Stimulated activated CD4-positive, alpha-beta T cell treated with anti-CD3 and anti-CD28 coated beads, Interleukin-1b, Interleukin-23, amount 100 ng/mL, for 24 hours (primary cell): ENCODE measurements around the gene TIGD3.

ENCODE experiments used
- DNase-seq, 4 experiments: peaks; one replicate each; pipeline ENCODE4 v3.0.0-alpha.2; 2020; ENCODE audit warnings: low read depth in 4 of 4, low spot score in 1 of 4

Gene TIGD3

DNA sequence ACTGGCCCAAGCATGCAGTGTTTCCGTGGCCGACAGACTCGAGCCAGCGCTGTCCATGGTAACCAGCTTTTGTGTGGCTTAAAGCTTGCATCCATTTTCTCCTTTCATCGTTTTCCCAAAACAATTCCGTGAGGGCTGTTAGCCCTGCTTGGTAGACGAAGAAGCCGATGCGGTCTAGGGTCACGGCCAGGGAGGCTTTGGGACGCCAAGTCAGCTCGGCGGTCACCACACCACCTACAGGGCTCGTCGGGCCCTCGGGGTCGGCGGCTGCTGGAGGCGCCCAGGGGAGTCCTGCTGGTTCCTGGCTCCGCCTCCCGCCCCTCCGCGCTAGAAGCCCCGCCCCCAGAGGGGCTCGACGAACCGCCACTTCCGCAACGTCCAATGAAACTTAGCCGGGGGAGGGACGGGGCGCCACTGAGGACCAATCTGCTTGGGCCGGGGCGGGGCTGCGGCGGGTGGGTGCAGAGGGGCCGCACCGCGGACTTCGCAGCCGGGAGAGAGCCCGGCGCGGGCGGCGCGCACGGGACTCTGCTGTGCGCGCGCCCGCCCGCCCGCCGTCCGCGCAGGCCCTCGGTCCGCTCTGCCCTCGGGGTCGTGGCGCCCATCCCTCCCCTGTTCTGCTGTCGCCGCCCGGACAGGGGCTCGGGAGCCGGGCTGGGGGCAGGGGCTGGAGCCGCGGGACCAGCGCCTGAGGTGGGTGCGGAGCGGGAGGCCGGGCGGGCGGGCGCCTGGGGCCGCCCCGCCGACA lies at the start of gene TIGD3:
Gene TIGD3, plus strand, starts transcription at position 487 of the 748 bp plus-strand sequence. CDS start 1,058 bp downstream, outside the sequence.
- peak; percentile 91 to 99 (median 94) for DNase-seq

DNA sequence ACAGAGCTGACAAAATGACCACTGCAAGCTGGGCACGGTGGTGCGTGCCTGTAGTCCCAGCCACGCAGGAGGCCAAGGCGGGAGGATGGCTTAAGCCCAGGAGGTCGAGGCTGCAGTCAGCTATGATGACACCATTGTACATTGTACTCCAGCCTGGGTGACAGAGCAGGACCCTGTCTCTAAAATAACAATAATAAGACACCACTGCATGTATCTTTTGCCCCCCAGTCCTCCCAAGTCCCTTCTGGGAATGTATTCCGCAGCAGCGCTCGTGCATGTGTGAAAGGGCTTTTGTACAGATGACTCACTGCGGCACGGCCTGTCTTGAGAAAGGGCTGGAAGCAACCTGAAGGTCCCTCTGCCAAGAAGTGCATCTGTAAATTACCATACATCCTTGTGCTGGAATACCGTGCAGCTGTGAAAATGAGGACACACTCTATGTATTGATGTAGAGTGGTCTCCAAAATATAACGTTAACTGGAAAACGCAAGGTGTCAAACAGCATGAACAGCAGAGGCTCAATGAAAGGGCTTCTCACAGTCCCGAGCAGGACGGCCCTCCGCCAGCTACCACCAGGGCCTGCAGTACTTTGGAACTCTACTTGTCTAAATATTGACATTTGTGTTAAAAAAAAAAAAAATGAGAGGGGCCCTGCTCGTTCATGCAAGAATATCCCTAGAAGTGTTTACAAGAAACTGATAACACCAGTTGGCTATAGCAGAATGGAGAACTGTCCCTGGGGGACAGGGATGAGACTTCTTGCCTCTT lies 48.9 kb upstream of the TIGD3 start:
- no peak for DNase-seq

GRCh38 chr11:65307298-65308229 lies 47.0 kb upstream of the TIGD3 start:
- no peak for DNase-seq

DNA sequence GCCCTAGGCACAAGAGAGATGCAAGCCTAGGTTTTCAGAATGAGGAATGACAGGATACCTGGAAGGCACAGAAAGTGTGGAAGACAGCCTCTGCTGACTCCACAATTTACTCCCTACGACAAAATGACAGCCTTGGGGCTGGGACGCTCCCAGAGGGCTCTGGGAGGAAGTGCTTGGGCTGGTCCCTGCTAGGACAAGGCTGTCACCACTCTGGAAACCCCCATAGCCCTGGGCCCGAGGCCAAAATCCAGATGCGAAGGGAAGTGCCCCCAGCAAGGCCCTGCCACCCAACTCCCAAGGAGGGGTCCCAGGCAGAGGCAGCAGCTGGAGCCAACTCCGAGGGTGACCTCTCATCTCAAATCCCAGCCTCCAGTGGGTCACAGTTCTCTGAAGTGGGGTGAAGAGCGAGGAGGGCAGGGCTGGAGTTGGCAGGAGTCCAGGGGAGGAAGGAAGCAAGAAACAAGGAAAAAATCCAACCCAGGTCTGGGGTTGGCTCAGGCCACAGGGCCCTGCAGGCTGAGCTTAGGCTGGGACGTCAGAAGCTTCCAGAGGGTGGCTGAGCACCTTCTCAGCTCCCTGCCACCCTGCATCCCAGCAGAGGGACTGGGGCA lies 46.2 kb upstream of the TIGD3 start:
- DNase-seq, result no peak

- DNase-seq, result no peak
Measured at GRCh38 chr11:65309006-65309405, 45.5 kb upstream of the TIGD3 start.

DNA sequence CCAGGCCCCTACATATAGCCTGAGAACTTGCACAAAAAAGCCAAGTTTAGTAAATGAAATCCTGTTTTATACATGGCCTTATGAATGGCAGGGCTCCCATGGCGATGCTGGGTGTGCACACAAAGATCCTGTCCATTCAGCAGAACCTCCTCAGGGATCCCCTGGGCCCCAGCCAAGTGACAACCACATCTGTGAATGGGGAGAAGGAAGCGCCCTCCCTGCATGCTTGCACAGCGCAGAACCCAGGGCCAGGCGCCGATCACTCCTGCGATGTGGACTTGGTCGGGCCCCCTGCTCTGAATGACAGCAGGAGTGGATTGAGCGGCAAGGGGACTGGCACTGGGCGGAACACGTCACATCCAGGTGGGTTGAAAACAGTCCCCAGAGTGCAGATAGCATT lies 44.3 kb upstream of the TIGD3 start:
- no peak for DNase-seq

GRCh38 chr11:65310736-65311135 lies 43.8 kb upstream of the TIGD3 start:
- DNase-seq, result no peak

DNA sequence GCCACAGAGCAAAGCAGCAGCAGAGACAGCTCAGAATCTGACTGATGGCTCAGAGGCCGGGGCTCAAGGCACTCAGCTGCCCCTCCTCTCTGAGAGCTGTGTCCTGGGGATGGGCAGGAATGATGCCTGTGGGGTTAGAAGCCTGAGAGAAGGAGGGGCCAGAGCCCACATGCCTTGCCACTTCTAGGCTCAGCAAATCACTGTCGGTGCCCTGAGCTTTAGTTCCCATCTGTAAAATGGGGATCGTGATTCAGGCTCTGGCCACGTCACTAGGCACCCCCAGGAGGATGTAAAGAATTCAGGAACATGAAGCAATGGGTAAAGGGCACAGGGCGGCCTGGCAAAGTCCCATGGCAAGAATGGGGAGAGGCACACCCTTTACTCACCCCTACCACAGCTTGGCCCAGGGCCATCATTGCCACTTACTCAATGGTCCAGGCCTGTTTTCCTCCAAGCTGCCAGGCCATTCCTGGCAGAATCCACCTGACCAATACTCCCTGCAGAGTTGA lies 43.3 kb upstream of the TIGD3 start:
- DNase-seq, result no peak

DNA sequence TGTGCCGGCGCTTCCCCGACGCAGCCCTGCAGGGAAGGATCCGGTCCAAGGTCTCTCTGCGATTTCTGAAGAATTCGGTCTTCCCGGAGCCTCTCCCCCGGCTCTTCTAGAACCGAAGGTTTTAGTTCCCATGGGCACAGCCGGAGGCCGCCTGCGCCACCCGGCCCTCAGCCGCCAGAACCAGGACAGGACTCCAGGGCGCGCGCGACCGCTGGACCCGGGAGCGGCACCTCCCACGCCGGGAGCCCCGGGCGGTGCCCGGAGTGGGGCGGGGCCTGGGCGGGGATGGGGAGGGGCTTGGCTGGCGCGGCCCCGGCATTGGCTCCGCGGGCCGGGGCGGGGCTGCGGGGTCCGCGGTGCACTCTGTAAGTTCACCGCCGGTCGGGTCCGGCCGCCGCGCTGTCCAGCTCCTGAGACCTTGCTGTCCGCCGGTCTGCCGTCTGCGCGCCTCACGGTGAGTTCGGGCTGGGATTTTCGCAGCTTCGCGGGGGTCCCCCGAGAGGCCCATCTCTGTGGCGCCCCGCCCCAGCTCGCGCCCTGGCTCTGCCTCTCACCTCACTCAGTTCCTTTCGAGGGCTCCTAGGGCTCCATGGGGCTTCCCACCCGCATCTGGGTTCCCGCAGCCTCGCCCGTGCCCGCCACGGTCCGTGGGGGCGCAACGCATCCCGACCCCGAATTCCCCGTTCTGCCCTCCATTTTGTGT lies 39.9 kb upstream of the TIGD3 start, which contains the start of gene CDC42EP2:
Gene CDC42EP2, plus strand, starts transcription at position 366 of the 703 bp plus-strand sequence. CDS start 6,033 bp downstream, outside the sequence.
- DNase-seq, result peak; percentile 39 to 73 (median 66)

GRCh38 chr11:65315204-65315865 lies 39.2 kb upstream of the TIGD3 start:
- peak; percentile 70 to 79 (median 72) for DNase-seq

- no peak for DNase-seq
Measured at GRCh38 chr11:65315866-65316226, 38.7 kb upstream of the TIGD3 start.

DNA sequence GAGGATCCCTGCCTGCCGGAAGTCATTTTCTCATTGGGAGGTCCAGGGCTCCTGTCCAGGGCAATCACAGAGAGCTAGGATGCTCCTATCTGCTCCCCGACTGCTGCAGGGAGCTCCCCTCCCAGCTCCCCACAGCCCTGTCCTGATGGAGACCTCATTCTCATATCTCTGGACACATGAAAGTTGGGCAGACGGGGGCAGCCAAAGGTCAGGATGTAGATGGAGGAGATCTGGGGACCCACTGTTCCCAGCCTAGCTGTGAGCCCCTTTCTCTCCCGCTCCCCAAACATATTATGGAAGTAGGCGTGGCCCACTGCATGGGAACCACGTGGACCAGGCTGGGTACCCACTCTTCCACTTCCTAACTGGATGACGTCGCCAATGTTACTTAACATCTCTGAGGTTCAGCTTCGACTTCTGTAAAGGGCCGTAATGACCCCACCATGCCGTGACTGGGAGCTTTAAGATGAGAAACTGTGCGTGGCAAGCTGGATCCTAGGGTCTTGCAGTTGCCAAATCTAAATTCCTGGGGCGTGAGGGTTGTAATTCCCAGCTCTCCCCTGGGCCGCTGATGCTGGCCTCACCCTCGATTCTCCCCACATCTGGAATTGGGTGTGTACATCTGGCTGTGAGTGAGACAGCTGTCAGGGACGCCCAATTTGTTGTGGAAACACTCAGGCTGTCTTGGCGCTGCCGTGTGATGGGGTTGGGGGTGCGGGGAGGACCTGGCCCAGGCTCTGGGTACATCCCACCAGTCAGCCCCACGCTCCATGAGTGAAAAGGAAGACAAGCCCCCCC lies 38.1 kb upstream of the TIGD3 start:
- DNase-seq, result no peak

DNA sequence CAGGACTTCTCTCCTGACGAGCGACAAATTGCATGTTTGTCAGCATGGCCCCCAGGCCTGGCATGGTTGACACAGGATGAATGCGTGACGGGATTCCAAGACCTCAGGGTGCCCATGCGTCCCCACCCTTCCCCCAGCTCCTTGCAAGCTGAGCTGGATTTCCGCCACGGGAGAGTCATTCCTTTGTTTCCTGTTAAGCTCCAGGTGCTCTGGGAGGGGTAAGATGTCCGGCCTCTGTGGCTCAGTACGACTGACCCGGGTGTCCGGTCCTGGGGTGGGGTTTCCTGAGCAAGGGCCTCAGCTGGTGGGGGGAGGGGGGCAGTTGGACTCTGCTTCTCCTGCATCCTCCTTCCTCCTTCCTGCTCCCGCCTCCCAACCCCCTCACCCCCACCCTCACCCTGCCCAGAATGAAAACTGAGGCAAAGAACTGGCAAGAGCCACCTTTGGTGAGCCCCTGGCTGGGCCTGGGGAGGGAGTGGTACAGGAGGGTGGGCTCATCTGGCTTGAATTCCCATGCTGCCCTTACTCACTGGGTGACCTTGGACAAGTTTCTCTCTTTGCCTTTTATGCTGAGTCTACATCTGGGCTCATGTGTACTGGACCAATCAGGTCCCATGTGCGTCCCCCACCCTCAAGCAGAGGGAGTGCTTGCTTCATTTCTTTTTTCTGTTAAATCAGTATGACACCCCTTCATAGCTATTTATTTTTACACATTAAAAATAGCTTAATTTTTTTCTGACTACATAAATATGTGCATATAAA lies 37.3 kb upstream of the TIGD3 start:
- DNase-seq, result no peak

DNA sequence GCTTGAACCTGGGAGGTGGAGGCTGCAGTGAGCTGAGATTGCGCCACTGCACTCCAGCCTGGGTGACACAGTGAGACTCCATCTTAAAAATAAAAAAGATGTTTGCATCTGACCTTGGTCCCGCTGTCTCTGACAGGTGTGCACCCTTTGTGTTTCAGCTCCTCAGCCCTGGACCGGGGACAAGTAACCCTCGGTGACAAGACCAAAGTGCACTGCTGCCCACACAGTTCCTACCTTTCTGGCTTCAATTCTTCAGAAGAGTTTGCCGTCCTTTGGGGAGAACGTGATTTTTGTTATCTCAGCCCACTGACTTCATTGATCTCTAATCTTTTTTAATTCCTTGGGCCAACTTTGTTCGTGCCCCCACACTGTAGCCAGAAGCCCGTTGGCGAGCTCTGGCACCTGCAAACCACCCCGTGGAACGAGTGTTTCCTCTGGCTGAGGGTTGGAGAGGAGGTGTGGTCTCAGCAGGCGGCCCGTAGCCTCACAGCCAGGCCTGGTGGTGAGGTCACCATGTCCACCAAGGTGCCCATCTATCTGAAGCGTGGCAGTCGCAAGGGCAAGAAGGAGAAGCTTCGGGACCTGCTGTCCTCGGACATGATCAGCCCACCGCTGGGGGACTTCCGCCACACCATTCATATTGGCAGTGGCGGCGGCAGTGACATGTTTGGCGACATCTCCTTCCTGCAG lies 34.0 kb upstream of the TIGD3 start:
- no peak for DNase-seq

GRCh38 chr11:65321076-65321475 lies 33.5 kb upstream of the TIGD3 start:
- DNase-seq, result no peak

- DNase-seq, result no peak
Measured at GRCh38 chr11:65321828-65322485, 32.6 kb upstream of the TIGD3 start.

- no peak for DNase-seq
Measured at GRCh38 chr11:65323813-65324212, 30.7 kb upstream of the TIGD3 start.
